HG03159 (cell line): ENCODE results near the gene FBXO21.
"Not testable (repeated sequence)": the region's sequence is repeated elsewhere in the genome, so short reads cannot be mapped to it uniquely, and the experiment has no call there.

Experiments
- ATAC-seq: cut with Tn5 transposase; IDR thresholded peaks from one replicate; pipeline ENCODE4 v1.9.1; 2021; ENCODE audit warnings: mild to moderate bottlenecking, moderate library complexity; ENCODE audit not compliant: unreplicated experiment

Gene FBXO21

GRCh38 chr12:117111821-117112595, 78.3 kb downstream of the FBXO21 start:
- no peak for ATAC-seq

DNA sequence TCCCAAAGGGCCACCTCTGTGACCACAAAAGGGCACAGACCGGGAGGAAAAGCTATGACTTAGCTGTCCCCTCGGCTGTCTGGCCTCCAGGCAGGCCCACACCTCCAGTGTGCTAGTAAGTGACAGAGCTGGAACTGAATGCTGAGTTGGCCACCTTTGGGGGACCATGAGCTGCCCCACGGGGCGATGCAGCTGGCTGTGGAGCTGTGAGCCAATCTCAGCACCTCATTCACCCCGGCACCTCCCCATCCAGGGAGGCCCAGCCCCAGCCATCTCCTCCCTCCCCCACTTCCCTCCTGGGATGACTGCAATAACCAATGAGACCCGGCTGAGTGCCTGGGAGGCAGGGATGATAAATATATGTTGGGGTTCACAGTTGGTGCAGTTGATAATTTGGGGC, 78.9 kb downstream of the FBXO21 start:
- no peak for ATAC-seq

DNA sequence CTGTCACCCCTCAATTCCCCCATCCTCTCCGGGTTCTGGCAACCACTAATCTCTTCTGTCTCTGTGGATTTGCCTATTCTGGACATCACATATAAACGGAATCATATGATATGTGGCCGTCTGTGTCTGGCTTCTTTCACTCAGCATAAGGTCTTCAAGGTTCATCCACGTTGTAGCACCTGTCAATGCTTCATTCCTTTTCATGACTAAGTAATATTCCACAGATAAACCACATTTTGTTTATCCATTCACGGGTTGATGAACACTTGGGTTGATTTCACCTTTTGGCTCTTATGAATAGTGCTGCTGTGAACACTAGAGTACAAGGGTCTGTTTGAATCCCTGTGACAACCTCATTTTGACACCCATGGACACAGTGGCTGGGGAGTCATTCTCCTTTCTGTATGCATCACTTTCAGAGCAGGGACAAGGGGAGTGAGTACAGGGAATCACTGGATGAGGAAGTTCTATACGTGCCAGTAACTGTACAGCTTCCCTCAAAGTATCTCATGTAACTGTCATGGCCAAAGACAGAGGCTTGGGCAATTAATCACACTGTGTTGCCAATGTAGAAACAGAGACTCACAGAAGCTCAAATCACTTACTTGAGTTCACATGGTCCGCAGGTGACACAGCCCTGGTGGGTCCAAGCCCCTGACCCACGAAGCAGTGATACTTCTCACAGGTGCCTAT, 80.2 kb downstream of the FBXO21 start:
- no peak for ATAC-seq

- no peak for ATAC-seq
Observed at GRCh38 chr12:117105902-117106301, 84.4 kb downstream of the FBXO21 start.

GRCh38 chr12:117104003-117104402, 86.3 kb downstream of the FBXO21 start:
- ATAC-seq = not testable (repeated sequence)

GRCh38 chr12:117102800-117103181, 87.5 kb downstream of the FBXO21 start:
- ATAC-seq = no peak

DNA sequence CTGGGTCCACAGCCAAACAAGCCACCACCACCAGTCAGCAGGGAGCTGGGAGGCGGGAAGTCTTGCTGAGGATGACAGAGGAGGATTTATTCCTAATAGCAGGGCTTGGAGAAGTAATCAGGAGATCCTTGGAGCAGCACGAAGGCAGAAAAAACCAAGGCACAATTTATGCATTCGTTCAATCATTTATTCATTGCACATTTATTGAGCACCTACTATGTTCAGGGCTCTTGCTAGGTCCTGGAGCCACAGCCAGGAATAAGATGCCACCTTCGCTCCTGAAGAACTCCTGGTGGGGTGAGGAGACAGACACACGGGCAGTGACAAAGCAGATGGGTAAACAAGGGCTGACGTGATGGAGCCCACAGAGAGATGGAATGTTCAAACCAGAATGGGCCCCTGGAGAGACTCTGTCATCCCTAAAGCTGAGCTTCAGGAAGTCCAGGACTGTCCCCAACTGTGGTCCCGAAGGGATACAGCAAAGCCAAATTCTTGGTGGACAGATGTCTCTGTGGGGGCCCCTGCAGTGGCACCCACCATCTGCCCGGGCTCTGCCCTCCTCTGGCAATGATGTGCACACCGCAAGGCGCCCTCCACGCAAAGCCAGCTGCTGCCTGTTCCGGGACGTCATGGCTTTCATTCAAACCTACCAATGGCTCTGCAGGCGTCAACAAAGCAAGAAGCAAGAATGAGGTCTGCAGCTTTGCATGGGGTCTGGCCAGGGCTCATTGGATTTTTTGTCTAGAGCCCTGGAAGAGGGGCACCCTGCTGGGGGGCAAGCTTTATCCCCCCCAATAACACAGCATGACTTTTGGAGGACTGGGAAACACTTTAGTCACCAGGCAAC, 88.1 kb downstream of the FBXO21 start:
- ATAC-seq = no peak

GRCh38 chr12:117100851-117101673, 89.2 kb downstream of the FBXO21 start:
- no peak for ATAC-seq

DNA sequence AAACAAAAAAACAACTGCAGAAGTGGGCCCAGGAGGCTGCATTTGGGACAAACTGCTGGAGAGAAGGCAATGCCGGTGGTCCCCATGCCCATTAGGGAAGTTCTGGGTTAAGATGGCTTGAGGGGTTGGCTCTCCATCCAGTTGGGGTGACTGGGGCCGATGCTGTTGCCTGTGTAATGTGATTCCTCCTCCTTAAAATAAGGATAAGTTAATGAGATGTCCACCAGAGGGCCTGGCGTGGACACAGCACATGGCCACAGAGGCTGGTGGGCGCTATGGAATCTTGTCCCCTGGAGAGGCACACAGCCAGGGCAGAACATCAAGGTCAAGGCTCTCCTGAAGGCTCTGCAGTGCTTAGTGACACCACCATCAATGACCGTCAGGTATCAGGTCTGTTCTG, 90.0 kb downstream of the FBXO21 start:
- no peak for ATAC-seq

- peak; percentile 36 for ATAC-seq
Observed at GRCh38 chr12:117098361-117099217, 91.7 kb downstream of the FBXO21 start.

GRCh38 chr12:117098024-117098360, 92.3 kb downstream of the FBXO21 start:
- no peak for ATAC-seq

- no peak for ATAC-seq
Observed at GRCh38 chr12:117097159-117097558, 93.1 kb downstream of the FBXO21 start.

- no peak for ATAC-seq
Observed at GRCh38 chr12:117096501-117097042, 93.7 kb downstream of the FBXO21 start.

GRCh38 chr12:117095191-117095590, 95.1 kb downstream of the FBXO21 start:
- ATAC-seq = not testable (repeated sequence)

DNA sequence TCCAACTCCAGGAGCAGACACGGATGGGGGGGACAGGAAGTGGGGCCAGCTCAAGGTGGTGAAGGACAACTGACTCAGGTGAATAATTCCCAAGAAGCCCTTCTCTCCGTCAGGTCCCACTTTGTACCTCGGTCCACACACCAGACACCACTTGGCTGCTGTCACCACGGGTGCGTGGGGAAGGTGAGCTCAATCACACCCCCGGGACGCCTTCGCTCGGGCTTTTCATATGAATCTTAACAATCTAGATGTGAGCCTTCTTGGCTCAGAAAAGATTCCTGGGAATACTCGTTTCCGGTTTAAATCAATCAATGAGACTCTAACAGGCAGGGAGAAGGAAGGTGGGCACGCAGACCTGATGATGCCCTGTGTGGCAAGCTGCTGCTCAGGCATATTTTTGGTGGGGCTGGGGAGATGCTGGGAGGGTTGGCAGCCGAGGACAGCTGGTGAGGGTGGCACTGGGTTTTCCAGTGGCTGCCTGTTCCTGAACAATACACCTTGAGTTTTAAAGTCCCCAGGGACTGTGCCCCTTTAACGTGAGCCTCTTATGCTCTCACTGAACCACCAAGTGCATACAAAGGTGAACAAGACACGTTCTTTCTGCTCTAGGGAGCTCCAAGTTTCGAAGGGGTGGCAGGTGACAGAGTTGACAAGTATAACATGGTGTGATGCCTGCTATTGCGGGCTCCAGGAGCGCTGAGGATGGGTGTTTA, 96.2 kb downstream of the FBXO21 start:
- no peak for ATAC-seq

DNA sequence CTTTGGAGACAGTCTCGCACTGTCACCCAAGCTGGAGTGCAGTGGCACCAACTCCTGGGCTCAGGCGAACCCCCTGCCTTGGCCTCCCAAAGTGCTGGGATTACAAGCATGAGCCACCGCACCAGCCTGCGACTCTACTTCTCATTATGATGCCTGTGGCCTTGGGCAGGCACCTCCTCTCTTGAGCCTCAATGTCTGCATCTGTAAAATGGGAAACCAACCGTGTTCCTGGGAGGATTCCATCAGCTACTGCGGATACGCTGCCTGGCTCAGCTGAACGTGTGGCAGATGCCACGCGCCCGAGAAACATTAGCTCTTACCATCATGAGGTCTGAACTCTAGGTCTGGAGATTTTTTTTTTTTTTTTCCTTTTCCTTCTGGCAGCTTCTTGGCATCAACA, 96.8 kb downstream of the FBXO21 start:
- no peak for ATAC-seq

- no peak for ATAC-seq
Observed at GRCh38 chr12:117092886-117093285, 97.4 kb downstream of the FBXO21 start.

DNA sequence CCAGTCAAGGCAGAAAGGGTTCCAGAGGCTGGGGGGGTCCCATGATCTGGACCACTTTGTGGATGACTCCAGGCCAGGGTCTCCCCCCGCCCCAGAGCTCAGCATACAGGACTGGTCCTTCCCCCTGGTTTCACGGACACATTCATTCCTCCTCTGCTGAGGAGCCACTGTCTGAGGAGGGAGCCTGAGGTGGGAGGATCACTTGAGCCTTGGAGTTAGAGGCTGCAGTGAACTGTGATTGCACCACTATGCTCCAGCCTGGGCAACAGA, 97.8 kb downstream of the FBXO21 start:
- ATAC-seq = no peak
